GM18507 (cell line): ENCODE measurements around the gene GMEB2.

Experiments used
- DNase-seq: peaks from one replicate; pipeline ENCODE4 v3.0.0; 2011; ENCODE audit warnings: low read depth; ENCODE audit not compliant: insufficient read length; ENCODE audit errors: extremely low spot score
- FAIRE-seq: peaks from 2 replicates; lab custom pipeline; 2011; peaks lifted over from hg19 to GRCh38; lab: Jason Lieb, UNC

GMEB2 gene

DNA sequence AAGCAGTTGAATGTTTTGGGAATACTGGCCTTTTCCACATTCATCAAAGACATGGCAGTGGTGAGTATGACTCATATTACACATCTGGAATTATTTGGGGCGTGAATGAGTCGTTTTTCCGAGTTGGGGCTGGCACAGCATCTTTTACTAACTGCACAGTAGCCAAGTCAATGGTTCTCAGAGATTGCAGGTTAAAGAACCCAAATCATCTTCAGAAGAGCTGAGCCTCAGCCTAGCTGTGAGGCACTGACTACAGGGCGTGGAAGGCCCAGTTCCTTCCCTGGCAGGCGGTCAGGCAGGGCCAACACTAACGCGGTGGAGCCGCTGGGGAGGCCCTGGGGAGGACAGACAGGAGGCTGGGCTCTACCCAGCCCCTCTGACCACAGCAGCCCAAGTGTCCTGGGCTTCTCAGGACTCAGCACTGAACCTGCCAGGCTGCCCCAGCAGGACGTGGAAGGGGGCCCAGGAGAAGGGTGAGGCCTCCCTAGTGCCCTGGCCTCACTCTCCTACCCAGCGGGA, 32.8 kb downstream of the GMEB2 start:
- DNase-seq = no peak
- FAIRE-seq = no peak

DNA sequence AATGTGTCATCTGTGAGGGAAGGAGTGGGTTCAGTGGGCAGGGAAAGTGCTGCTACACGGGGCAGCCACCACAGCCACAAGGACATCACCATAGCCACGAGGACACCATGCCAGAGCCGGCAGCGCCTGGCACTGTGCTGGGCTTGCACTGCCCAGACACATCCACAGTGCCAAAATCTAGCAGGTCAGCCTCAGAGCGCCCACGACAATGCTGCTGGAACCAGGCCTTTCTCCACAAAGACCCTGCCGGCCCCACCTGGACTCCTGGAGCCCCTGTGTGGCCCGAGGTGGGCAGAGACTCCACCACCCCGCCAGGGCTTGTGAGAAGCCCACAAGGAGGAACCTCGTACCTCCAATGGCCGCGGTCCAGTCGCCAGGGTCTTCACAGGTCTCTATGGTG, 34.2 kb downstream of the GMEB2 start:
- no peak for DNase-seq
- no peak for FAIRE-seq

DNA sequence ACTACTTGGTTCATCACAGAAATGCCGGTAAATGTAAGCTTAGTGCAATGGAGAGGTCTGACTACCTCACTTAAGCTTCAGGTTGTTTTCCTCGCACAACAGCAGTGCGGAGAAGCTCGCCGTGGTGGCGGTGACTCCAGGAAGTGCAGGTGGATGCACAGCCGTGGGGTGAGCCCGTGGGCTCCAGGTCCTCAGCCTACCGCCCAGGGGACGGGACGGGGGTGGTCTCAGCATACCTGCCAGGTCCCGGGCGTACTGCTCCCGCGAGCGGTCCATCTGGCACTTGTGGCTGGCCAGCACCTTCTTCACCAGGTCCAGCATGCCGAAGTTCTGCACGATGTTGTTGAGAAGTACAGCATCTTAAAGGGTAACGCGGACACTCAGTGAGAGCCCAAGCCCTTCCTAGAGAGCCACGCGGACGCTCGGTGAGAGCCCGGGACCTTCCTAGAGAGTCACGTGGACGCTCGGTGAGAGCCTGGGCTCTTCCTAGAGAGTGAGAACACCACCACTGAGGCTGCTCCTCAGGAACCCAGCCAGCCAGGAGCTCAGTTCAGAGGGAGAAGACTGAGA, 35.0 kb downstream of the GMEB2 start:
- FAIRE-seq = no peak

DNA sequence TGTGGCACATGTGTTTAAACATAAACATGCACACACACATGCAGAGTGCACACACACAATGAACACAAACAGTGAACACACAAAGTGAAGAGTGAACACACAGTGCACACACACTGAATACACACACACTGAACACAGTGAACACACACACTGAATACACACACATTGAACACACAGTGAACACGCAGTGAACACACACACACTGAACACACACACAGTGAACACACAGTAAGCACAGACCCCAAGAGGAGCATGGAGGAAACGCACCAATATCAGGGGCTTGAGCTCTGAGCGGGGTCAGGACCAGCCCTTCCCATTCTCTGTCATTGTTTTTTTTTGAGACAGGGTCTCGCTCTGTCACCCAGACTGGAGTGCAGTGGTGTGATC, 35.8 kb downstream of the GMEB2 start:
- FAIRE-seq (no peak), DNase-seq (no peak)

More for the DNA sequence above, 35.0 kb downstream of the GMEB2 start:
- DNase-seq = no peak

DNA sequence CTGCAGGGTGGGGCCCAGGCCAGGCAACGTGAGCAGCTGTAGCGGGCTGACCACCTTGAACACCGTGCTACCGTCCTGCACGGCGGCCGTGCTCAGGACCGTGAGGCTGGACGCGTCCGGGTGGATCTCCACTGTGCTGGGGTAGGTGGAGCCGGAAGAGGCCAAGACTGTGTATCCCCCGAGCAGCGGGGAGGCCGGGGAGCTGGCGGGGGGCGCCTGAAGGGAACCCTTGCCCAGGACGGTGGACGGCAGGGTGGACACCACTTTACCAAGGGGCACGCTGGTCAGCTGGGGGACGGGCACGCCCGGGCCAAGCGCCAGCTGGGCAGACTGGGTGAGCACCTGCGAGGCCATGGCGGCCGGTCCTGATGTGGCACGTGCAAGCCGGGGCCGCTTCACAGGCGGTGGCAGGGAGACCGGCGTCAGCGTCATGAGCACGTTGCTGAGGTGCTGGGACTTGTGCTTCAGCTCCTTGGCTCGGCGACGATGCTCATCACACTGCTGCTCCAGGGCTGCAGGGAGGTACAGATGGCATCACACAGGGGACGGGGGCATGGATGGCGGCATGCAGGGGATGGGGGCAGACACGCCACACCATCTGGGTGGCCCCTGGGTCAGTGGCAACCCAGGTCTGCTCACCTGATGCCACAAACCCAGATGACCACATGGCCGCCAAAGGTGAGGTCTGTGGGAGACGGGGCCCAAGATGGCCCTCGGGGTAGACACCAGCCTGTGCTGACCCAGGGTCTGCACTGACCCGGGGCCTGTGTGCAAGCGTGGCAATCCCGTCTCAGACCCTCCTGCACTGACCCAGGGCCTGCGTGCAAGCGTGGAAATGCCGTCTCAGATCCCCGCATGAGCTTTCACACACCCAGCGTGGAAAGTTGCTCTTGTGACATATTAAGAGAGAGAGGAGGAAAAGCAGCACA, 36.4 kb downstream of the GMEB2 start:
- FAIRE-seq (no peak), DNase-seq (no peak)

DNA sequence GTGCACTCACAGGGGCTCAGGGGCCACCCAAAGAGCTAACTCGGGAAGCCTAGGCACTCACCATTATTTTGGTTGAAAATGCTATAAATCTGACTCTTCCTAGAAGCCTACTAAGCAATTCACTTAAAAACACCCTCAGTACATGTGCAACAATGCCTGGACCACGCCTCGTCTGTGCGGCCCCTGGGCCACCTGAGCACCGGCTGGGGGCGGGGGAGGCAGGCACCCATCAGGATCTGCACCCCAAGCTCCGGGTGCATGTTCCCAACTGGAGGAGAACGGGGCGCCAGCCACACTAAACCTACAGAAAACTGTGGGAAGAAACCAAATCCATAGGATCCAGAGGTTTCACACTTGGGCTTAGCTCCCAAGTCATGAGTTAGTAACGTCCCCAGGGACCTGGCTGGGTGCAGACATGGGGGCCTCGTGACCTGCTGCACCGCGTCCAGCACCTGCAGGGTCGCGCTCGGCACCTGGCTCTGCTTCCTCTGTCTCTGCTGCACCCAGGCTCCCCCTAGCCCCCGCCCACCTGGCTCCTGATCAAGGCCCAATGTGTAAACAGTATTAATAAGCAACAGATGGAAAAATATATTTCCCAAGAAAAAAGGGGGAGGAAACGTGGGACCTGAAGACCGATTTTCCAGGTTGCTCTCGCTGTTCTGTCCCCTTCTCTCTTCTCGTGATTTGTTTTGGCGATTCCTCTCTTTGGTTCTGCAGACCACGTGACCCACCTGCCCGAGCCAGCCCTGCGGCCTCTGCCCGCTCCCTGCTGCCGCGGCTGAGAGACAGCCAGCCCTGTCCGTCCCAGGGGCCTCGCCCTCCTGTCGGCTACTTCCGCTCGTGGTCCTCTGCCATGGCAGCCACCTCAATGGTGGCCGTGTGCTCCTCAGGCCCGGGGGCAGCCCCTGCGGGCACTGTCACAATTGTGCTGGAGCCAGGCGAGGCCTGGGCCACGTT, 37.4 kb downstream of the GMEB2 start:
- DNase-seq (no peak), FAIRE-seq (no peak)

DNA sequence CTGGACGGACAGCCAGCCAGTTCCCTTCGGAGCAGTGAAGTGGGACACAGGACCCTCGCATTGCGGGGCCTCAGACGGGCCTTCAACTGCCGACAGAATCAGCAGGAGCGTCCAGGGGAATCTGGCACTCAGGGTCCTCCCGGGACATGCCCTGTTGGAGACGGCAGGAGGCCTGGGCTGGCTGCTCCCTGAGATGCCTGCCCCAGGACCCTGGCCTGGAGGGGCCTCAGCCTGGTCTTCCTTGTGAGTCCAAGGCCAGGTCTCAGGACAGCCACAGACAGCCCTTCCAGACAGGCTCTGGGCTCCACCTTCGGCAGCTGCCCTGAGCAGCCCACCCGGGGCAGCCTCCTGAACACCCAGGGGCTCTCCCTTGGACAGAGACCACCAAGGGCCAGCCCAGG, 38.3 kb downstream of the GMEB2 start:
- DNase-seq (no peak), FAIRE-seq (no peak)

DNA sequence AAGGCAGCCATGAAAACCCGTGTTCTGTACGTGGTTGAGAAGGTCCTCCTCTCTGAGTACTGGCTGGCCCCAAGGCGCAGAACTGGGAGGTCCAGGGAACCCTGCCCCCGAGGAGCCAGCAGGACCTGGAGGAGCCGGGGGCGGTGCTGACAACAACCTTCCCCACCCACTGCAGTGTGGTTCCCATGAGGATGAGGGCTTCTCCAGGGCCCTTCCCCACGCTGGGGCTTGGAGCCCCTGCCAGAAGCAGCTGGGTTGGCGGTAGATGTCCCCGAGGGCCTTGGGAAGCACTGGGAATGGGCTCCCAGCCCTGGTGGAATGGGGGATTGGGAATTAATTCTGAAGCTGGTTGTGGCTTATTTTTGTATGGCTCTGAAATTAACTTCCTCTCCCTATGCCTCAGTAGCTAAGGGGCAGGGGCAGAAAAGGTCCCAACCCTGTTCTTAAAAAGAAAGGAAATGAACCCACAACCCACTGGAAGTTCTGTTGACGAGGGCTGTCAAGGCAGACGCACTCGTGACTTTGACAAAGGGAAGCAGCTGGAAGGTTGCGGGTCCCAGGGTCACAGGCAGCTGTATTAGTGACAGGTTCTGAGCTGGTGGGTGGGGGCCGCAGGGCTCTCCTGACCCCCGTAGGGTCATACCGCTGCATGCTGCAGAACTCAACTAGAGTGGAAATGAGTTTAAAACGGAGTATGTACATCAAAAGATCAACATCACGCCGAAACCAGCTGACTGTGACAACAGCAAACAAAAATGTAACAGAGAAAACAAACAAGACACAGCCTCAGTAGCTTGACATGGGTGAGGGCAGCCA, 38.9 kb downstream of the GMEB2 start:
- DNase-seq = no peak
- no peak for FAIRE-seq

DNA sequence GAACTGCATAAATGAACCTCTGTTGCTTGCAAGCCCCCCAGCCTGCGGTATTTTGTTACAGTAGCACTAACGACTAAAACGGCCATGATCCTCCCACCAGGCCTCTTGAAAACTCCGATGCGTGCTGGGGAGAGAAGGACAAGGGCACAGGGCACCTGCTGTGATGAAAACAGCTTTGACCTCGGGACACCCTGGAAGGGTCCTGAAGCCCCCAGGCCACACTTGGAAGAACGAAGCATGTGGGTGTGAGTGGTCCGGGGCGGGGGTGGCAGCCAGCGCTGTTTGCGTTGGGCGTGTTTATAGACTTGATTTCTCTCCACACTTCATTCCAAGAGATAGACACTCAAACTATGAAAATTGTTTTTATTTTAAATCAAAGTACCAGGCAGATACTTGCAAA, 39.6 kb downstream of the GMEB2 start:
- DNase-seq (no peak), FAIRE-seq (no peak)

DNA sequence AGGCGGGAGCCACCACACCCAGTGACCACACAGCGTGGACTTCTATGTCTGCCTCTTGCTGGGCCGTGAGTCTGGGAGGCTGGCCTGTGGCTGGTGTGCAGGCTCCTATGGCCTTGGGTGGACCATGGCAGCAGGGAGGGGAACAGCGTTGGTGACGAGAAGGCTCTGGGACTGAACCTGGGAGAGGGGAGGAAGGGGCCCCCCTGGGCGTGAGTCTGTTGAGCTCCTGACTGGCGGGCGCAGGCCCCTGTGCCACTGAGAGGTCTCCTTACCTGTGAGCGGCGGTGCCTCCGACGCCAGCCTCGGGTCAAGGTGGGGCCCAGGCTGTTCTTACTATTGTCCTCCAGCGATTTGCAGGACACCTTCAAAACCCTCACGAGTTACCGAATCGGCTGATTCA, 40.1 kb downstream of the GMEB2 start:
- DNase-seq = no peak
- no peak for FAIRE-seq

DNA sequence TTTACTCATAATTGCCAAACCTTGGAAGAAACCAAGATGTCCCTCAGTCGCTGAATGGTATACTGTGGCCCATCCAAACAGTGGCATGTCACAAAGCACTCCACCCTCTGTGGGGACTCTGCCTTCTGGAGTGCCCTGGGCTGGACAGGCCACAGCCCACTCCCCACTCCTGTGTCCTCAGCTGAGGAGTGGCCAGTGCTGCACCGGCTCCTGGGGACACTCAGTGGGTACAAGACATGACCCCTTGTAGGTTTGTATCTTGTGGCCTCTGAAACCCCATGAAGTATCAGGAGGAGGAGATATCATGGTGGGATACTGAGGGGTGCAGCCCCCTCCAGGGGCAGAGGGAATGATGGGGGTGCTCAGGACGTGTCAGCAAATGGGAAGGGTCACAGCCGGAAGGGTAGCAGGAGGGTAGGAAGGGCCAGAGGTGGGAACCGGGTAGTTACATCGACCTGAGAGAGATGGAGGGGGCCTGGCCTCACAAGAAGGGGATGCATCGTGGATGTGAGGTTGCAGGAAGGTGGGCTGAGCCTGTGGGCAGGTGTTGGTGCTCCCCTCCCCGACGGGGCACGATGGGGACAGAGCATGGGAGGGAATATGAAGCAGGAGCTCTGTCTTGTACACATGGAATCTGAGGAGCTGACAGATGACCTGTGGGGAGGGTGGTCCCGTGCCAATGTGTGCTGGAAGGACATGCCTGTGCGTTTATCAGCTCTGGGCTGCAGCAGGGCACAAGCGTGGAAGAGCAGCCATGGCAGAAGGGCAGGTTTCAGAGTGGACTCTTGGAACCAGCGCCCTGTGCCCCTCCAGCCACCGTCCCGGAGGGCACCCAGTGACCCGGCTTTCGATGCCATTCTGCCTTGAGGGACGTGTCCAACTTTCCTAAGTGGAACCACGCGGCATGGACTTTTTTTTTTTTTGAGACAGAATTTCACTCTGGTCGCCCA, 41.0 kb downstream of the GMEB2 start:
- DNase-seq (no peak), FAIRE-seq (no peak)

DNA sequence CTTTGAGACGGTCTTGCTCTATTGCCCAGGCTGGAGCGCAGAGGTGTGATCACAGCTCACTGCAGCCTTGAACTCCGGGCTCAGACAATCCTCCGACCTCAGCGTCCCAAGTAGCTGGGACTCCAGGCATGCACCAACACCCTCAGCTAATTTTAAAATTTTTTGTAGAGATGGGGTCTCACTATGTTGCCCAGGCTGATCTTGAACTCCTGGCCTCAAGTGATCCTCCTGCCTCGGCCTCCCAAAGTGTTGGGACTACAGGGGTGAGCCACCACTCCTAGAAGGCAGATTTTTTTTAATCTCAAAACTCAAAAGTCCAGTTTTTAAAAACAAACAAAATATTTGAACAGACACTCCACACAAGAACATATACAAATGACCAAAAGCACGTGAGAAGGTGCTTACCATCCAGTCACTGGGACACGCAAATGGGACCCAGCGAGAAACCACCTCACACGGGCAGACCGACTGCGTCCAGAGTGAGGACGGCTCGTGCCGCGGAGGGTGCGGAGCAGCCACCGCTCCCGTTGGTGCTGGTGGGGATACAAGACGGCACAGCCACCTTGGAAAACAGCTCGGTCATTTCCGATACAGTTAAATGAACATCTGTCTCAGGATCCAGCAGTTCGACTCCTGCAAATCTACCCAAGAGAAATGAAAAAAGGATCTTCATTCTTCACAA, 44.4 kb downstream of the GMEB2 start:
- no peak for DNase-seq

DNA sequence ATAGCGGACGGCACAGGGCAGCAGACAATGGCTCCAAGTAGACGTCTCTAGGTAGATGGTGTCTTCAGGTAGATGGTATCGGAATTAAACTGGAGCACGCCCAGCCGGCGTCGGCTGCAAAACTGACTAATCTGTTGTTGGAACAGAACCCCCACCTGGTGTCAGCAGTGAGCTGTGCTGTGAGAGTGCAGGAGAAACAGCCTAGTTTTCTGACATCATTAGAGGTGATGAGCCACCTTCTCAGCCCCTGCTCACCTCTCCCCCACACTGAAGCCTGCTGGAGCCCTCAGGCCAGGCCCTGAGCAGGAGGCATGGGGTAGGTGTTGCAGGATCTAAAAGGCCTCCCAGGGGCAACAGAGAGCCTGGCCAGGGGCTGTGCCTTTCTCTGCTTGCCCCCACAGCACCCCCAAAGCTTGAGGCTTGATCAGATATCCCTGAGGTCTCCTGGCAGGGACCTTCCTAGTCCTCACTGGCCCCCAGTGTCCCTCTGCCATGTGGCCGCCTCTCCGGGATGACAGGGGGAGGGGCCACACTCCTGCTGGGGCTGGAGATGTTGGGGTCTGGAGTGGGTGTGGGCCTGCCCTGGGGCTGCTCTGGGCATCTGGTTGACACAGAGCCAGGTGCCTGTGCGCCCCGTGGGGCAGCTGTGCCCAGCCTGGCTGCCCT, 46.0 kb downstream of the GMEB2 start:
- peak; percentile 45 for FAIRE-seq
- peak; percentile 48 for DNase-seq

More for the DNA sequence above, 44.4 kb downstream of the GMEB2 start:
- no peak for FAIRE-seq

DNA sequence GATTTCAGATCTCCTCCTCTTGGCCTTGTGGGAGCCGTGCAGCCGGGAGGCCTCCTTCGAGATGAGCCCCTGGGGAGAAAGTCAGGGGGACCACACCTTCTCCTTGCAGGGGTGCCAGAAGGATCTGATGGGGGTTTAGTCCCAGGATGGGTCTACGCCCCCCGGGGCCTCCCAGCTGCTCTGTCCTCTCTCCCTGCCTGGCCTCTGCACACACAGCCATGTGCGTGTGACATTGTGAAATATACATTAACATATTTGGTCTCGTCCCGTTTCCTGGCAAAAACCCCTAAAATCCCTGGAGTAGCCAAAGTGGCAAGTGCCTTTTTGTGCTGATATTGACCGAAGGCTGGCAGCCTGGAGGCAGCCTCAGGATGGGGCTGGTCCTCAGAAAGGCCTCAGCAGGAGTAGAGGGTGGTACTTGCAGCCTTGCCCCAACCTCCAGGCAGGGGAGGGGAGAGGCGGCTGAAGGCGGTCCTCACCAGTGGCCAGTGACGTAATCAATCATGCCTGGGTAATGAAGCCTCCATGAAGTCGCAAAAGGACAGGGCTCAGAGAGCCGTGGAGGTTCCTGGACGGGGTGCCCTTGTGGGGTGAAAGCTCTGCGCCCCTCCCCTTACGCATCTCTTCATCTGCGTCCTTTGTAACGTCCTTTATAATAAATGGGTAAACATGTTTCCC, 47.7 kb downstream of the GMEB2 start:
- FAIRE-seq = no peak
- no peak for DNase-seq

DNA sequence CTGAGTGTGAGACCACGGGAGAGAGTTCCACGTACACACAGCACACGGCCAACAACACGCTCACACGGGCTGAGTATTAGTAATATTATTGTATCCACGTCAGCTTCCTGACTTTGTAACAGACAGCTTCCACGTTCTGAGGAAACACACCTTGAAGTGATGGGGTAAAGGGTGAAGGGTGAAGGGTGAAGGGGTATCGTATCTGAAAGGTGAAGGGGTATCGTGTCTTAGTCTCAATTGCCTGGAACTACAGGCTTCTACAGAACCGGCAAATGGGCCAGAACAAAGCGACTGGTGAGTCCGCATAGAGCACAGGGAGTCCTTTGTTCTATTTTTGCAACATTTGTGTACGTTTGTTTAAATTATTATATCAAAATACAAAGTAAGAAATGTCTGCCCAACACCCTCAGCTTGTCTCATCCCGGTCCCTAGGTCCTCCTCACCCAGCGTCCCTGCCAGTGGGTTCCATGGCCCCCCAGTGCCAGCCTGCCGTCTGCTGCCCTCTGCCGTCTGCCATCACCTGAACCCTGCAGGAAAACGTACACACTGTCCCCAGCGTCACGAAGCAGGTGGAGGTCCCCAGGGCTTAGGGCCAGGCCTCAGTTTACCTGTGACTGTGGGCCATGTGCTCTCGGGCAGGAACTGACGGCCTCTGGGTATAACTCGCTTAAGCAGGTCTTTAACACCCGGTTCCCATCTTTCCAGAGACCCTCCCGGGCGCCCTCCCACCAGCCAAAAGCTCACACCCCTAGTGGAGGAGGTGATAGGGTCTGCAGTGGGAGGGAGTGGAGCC, 48.5 kb downstream of the GMEB2 start:
- FAIRE-seq = no peak
- no peak for DNase-seq
